AG04450 (cell line): ENCODE data around the gene RABL2B. TPM values are rescaled to one million over a fixed set of nuclear protein-coding genes. Genes with fewer than 3 reads are reported as not detected.
A peak's percentile ranks its signal among the peaks of the same experiment; 100 is the strongest.

ENCODE experiments used
- CTCF ChIA-PET: fragments of 300-600, 350-600 bp; formaldehyde crosslinking; extraction: SDS; loops from one replicate; lab custom pipeline; 2022; ENCODE audit warnings: antibody characterized with exemption, inconsistent platforms; lab: Charles Lee
- POLR2A ChIA-PET: fragments of 350-600 bp; formaldehyde crosslinking; extraction: SDS; loops from one replicate; lab custom pipeline; 2021; ENCODE audit warnings: antibody characterized with exemption, inconsistent platforms; lab: Yijun Ruan, JAX
- DNase-seq: peaks from one replicate; pipeline ENCODE4 v3.0.0-alpha.2; 2011; ENCODE audit warnings: low read depth, low spot score
- H3K27ac ChIP-seq: one replicate; pipeline ENCODE4 v1.5.1; 2012; ENCODE audit warnings: low read depth, low read length, control low read depth
- H3K27me3 ChIP-seq: one replicate; pipeline ENCODE4 v1.6.0; 2012; ENCODE audit warnings: low read length; ENCODE audit not compliant: control insufficient read depth, insufficient read depth
- H3K4me3 ChIP-seq: 2 replicates; pipeline ENCODE4 v1.5.1; 2011; ENCODE audit warnings: mild to moderate bottlenecking, low read depth, low read length, control low read depth
- H3K9me3 ChIP-seq: 2 replicates; pipeline ENCODE4 v1.5.1; 2012; ENCODE audit warnings: low read length; ENCODE audit not compliant: control insufficient read depth, insufficient read depth
- polyA plus RNA-seq: library from polyadenylated mRNA; depleted of rRNA; stranded (reverse); fragments of >200 nt; gene quantifications from 2 replicates; pipeline ENCODE4 v1.2.3, GENCODE V29; 2011
- TF ChIP-seq, protein P1 (sequence below): IDR thresholded peaks from 2 replicates; pipeline ENCODE4 v1.5.1; 2011; ENCODE audit warnings: low read depth, low read length, control low read depth, inconsistent platforms

The RABL2B gene
- polyA plus RNA-seq, 1 experiment, result 31.4 TPM

DNA sequence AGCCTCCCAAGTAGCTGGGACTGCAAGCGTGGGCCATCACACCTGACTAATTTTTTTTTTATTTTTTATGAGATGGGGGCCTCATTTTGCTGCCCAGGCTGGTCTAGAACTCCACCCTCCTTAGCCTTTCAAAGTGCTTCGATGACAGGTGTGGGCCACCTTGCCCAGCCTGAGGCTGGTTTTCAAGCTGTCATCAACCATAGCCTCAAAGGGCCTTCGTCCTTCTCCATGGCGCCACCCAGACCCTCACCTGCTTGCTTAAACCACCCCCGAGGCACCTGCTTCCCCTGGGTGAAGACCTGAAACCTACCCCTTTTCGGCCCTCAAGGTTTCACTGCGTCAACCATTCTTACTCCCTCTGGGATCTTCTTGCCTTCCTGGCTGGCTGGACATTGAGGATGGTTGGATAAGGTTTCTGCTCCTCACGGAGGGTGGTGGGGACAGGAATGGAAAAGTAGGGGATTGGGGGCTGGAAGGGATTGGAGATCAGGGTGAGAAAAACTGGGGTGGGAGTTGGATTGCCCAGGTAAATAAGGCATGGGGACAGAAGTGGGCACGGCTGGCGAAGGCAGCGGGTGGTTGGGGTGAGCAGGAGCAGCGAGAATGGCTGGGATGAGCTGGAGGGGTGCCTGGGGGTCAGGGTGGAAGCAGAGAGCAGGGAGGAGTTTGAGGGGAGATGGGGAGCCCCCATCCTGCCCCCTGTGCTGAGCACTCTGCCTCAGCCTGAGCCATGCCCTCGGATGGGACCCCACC lies 48.3 kb downstream of the RABL2B start:
- ChIA-PET POLR2A (no interaction called here), CTCF (no interaction called here)
- TF ChIP-seq, protein P1, sequence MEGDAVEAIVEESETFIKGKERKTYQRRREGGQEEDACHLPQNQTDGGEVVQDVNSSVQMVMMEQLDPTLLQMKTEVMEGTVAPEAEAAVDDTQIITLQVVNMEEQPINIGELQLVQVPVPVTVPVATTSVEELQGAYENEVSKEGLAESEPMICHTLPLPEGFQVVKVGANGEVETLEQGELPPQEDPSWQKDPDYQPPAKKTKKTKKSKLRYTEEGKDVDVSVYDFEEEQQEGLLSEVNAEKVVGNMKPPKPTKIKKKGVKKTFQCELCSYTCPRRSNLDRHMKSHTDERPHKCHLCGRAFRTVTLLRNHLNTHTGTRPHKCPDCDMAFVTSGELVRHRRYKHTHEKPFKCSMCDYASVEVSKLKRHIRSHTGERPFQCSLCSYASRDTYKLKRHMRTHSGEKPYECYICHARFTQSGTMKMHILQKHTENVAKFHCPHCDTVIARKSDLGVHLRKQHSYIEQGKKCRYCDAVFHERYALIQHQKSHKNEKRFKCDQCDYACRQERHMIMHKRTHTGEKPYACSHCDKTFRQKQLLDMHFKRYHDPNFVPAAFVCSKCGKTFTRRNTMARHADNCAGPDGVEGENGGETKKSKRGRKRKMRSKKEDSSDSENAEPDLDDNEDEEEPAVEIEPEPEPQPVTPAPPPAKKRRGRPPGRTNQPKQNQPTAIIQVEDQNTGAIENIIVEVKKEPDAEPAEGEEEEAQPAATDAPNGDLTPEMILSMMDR, result no peak

DNA sequence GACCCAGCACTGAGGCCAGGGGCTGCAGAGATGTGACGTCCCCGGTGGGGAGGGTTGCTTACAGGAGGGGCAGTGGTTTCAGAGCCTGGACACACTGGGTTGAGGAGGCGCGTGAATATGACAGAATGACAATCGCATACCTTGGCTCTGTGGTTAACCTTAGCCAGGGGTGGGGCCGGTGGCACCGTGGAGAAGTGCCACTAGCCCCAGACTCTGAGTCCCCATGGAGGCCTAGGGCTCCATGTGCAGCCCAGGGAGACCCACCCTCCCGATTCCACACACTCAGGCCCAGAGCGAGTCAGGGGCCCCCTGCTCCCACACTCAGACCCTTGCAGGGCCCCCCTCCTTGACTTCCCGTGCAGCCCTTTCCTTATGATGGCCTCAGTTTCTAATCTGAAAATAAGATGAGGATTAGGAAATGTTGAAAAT lies 49.1 kb downstream of the RABL2B start:
- CTCF ChIA-PET, result interaction anchor here (3.0 kb wide), 1 partner anchor 40 kb away, joined by 7 read pairs; no protein-coding TSS in a partner anchor
- POLR2A ChIA-PET, result no interaction called here
- Histone ChIP-seq H3K27ac (no peak overlapping the region), H3K9me3 (no peaks in the 10 kb centered on the region; the same call in 1 of the 2 replicates), H3K27me3 (peaks cover 29% of the 10 kb centered on the region), H3K4me3 (no peak overlapping the region)
- DNase-seq, result no peak
- TF ChIP-seq, protein P1, result no peak

More for the DNA sequence above, 48.3 kb downstream of the RABL2B start:
- H3K27me3 ChIP-seq, result peaks cover 30% of the 10 kb centered on the region
- H3K4me3 ChIP-seq, result no peak overlapping the region
- H3K27ac ChIP-seq, result no peak overlapping the region
- no peak for DNase-seq
- no peaks in the 10 kb centered on the region; the same call in 1 of the 2 replicates for H3K9me3 ChIP-seq

DNA sequence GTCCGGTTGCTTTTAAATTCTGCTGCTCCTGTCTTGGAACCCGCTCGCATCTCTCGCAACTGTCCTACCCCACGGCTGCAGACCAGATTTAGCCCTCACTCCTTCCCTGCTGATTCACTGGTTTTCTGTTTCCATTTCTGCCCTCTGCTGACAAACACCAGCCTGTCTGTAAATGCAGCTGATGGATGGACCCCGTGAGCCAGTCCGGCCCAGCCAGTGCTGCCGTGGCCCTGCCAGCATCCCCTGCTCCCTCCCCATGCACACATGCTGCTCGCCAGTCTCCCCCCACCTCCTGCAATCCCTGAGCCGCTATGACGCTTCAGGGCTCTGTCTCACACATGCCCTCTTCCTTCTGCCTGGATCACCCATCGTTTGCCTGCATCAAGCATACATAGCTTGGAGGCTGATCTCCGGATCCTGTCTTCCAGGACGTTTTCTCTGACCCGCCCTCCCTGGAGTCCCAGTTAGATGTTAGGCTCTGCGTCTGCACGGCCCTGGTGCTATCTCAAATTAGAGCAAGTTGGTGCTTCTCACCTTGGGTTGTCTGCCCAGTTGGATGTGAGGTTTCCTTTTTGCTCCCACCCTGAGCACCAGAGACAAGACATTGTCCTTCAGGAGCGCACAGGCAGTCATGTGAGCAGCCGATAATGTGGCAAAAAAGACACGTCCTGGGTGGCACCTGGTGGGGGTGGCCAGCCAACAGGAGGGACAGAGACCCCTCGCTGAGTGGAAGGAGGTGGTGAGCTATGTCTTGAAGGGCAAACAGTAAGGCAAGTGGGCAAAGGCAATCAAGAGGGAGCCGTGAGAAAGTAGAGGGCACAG lies 49.7 kb downstream of the RABL2B start:
- ChIA-PET POLR2A (no interaction called here), CTCF (interaction anchor here (1.1 to 3.0 kb wide), 2 partner anchors 24 to 41 kb away, joined by 3 to 7 read pairs; no protein-coding TSS in a partner anchor)
- TF ChIP-seq, protein P1, result 0 out of 2 replicates have a peak, but pooled peaks have one; percentile 9
- H3K9me3 ChIP-seq, result no peaks in the 10 kb centered on the region; the same call in 1 of the 2 replicates
- H3K4me3 ChIP-seq, result peak overlapping the region; percentile 35
- peak; percentile 26 for DNase-seq
- H3K27me3 ChIP-seq, result peaks cover 25% of the 10 kb centered on the region
- no peak overlapping the region for H3K27ac ChIP-seq

DNA sequence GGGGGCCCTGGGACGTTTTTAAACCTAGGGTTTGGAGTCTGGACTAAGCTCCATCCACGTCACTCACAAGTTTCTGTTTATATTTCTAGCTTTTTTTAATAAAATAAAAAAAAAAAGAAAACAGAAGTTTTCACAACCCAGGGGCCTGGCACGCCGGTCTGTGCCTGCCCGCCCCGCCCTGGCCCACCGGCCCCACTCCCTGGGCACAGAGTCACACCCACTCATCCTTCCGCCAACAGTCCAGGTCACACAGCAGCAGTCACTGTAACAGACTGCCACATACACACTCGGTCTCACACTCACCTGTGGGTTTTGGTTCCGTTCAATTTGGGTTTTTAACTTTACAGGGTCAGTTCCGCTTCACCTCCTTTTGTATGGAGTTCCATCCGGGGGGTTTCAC lies 50.8 kb downstream of the RABL2B start:
- Histone ChIP-seq H3K27me3 (peaks cover 17% of the 10 kb centered on the region), H3K27ac (no peak overlapping the region), H3K4me3 (no peak overlapping the region), H3K9me3 (no peaks in the 10 kb centered on the region; the same call in 1 of the 2 replicates)
- ChIA-PET CTCF (interaction anchor here (1.0 to 3.0 kb wide), 5 partner anchors 11 to 92 kb away, joined by 3 to 7 read pairs (median 5); no protein-coding TSS in a partner anchor), POLR2A (no interaction called here)
- TF ChIP-seq, protein P1, result no peak
- no peak for DNase-seq
